Measurements from ENCODE around the gene PDE8B.
"Not testable (repeated sequence)": the region's sequence is repeated elsewhere in the genome, so short reads cannot be mapped to it uniquely, and the experiment has no call there.

The PDE8B gene

DNA sequence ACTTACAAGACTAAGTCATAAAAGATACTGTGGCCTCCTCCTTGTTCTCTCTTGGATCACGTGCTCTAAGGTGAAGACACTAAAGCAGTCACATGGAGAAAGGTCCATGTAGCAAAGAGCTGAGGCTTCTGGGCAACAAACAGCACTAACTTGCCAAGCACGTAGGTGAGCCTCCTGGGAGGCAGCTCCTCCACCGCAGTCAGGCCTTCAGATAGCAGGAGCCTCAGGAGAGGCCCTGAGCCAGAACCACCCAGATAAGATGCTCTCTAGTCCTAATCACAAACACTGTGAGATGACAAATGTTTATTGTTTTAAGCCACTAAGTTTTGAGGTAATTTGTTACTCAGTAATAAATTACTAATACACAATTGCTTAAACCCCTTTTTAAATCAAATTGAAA, 243.6 kb downstream of the PDE8B start:
- FAIRE-seq = no peak

DNA sequence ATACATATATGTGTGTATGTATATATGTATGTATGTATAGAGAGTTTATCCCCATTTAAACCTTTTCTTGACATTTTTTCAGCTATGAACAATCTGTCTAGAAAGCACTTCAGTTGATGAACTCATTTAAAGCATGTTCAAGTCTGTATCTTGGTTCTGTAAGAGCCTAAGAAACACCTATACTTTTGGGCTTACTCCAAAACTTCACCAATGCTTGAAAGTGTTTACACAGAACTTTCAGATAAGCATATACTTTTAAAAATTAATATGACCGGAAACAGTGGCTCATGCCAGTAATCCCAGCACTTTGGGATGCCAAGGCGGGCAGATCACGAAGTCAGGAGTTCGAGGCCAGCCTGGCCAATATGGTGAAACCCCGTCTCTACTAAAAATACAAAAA, 250.8 kb downstream of the PDE8B start:
- no peak for FAIRE-seq

DNA sequence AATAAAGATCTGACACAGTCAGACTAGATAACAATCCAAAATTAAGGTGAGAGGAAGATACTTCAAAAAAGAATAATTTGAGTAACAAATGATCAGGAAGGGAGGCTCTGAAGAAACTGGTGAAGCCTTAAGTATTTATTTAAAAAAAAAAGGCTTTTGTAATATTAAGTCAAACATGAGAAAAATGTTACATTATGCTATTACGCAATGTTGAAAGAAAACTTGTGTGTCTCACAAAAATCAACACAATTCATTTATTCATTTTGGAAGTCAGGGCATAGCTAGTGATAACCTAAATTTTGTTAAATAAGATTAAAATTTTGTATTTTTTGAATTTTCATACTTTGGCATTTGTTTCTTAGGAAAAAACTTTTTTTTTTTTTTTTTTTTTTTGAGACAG, 253.4 kb downstream of the PDE8B start:
- no peak for FAIRE-seq

DNA sequence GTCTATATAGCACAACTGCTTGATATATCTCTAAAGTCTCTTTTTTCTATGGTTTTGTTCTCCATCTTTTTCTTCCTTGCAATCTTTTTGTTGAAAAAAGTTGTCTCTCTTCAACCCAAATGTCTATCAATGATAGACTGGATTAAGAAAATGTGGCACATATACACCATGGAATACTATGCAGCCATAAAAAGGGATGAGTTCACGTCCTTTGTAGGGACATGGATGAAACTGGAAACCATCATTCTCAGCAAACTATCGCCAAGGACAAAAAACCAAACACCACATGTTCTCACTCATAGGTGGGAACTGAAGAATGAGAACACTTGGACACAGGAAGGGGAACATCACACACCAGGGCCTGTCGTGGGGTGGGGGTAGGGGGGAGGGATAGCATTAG, 258.4 kb downstream of the PDE8B start:
- FAIRE-seq = not testable (repeated sequence)

DNA sequence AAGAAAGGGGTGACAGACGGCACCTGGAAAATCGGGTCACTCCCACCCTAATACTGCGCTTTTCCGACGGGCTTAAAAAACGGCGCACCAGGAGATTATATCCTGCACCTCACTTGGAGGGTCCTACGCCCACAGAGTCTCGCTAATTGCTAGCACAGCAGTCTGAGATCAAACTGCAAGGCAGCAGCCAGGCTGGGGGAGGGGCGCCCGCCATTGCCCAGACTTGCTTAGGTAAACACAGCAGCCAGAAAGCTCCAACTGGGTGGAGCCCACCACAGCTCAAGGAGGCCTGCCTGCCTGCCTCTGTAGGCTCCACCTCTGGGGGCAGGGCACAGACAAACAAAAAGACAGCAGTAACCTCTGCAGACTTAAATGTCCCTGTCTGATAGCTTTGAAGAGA, 264.6 kb downstream of the PDE8B start:
- not testable (repeated sequence) for FAIRE-seq
